ENCODE results near the gene TLE3.

TLE3 gene

DNA sequence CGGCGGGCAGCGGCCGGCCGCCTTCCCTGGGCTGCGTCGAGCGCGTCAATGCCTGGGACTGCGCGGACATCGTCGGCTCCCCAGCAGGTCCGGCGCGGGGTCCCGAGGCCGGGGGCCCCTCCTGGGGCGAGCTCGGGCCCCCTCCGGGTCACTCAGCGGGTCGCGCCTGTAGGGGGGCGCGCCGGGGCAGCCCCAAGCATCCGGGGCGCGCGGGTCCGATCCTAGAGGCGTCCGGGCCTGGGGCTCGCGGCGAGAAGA, 725 bp downstream of the TLE3 start:
- Histone ChIP-seq H3K4me3 (ENCODE audit: insufficient read length, low read depth) (peak overlapping the region; percentile 93), H3K4me1 (ENCODE audit: insufficient read depth, insufficient read length) (peaks cover 23% of the 10 kb centered on the region)

DNA sequence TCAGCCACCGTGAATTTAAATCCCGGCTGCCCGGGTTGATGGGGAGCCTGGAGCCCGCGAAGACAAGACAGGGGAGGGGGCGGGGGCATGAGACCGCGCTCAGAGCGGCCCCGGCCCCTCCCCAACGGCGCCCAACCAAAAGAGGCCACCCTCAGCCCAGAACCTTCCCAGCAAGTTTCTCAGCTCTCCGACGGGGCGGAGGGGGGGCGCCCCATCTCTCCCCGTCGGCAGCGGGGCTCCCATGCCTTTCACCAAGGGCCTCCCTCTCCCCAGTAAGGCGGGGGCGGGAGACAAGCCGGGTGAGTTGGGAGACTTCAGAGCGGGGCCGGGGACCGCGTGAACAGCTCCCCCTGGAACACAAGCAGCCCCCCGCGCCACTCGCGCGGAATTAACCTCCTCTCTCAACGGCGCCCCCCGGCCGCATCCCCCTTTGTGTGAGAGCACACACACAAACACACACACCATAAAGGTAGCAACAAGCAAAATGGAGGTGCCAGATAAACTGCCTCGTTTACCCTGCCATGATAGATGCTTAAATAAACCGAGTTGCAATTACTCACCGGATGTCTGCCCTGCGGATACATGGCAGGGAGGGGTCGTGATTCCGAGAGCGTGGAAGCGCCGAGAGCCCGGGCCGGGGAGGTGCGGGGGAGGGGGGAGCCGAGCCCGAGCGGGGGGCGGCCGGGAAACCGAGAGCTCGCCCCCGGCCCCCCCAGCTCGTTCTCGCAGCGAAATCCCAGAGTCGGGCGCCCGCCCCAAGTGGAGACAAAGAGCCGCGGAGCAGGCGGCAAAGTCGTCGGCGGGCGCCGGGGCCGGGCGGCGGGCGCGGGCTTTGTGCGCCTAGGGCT, 1.3 kb downstream of the TLE3 start:
- peak overlapping the region; percentile 96 for H3K9ac ChIP-seq (ENCODE audit: insufficient read length, low read depth)
- TF ChIP-seq YY1 (IDR thresholded peaks at IDR 0.05; ENCODE audit: insufficient read depth, insufficient read length) (no peak), ZNF274 (IDR thresholded peaks at IDR 0.05; ENCODE audit: low read depth, low read length) (no peak), SUZ12 (IDR thresholded peaks at IDR 0.05; ENCODE audit: extremely low read depth, insufficient read depth, insufficient read length) (no peak)
- H3K4me1 ChIP-seq (ENCODE audit: insufficient read depth, insufficient read length) = peaks cover 23% of the 10 kb centered on the region
- no peaks in the 10 kb centered on the region for H3K9me3 ChIP-seq (ENCODE audit: insufficient read depth, low read length)
- no peaks in the 10 kb centered on the region for H3K27me3 ChIP-seq (ENCODE audit: insufficient read depth, insufficient read length)
- peak overlapping the region; percentile 93 for H3K4me3 ChIP-seq (ENCODE audit: insufficient read length, low read depth)
- no peak for DNase-seq (ENCODE audit: low read depth, low spot score)
- H3K36me3 ChIP-seq (ENCODE audit: insufficient read depth, insufficient read length, low read length) = peaks cover 43% of the 10 kb centered on the region

More for the DNA sequence above, 725 bp downstream of the TLE3 start:
- Histone ChIP-seq H3K9me3 (ENCODE audit: insufficient read depth, low read length) (no peaks in the 10 kb centered on the region), H3K27me3 (ENCODE audit: insufficient read depth, insufficient read length) (no peaks in the 10 kb centered on the region), H3K9ac (ENCODE audit: insufficient read length, low read depth) (peak overlapping the region; percentile 96), H3K36me3 (ENCODE audit: insufficient read depth, insufficient read length, low read length) (peaks cover 37% of the 10 kb centered on the region)
- TF ChIP-seq YY1 (IDR thresholded peaks at IDR 0.05; ENCODE audit: insufficient read depth, insufficient read length) (no peak), ZNF274 (IDR thresholded peaks at IDR 0.05; ENCODE audit: low read depth, low read length) (no peak), SUZ12 (IDR thresholded peaks at IDR 0.05; ENCODE audit: extremely low read depth, insufficient read depth, insufficient read length) (no peak)
- DNase-seq (ENCODE audit: low read depth, low spot score) = no peak

DNA sequence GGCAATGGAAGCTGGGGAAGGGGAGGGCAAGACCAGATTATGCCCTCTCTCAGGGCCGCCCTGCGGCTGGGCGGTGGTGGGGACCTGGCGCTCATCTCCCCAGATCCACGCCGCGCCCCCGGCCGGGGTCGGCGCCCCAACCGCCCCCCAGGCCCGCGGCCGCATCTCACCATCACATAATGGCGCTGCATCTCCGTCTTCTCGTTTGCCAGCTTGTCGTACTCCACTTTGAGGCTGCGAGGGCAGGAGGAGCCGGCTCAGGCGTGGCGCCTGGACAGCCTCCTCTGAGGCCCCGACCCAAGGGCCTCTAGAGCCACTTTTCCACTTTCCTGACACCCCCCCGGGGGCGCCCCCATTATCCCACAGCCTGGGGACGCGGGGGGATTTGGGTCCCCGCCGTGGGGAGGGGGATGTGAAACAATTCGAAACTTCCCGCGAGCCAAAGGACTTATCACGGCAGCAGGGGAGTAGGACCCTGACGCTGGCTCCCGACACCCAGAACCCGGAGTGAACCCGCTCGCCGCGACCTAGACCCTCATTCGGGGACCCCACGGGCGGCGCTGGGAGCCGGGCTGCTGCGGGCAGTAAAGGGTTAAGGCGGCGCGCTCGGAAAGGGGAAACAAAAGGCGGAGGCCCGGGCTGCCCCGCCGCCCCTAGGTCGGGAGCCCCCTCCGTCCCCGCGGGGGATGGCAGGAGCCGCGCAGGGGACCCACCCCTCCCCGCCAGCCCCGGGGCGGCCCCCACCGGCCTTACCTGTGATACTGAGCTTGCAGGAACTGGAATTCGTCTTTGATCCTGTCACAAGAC, 2.1 kb downstream of the TLE3 start:
- peak overlapping the region; percentile 93 for H3K4me3 ChIP-seq (ENCODE audit: insufficient read length, low read depth)
- TF ChIP-seq SUZ12 (IDR thresholded peaks at IDR 0.05; ENCODE audit: extremely low read depth, insufficient read depth, insufficient read length) (no peak), YY1 (IDR thresholded peaks at IDR 0.05; ENCODE audit: insufficient read depth, insufficient read length) (no peak), ZNF274 (IDR thresholded peaks at IDR 0.05; ENCODE audit: low read depth, low read length) (no peak)
- H3K9ac ChIP-seq (ENCODE audit: insufficient read length, low read depth) = peak overlapping the region; percentile 96
- peaks cover 51% of the 10 kb centered on the region for H3K36me3 ChIP-seq (ENCODE audit: insufficient read depth, insufficient read length, low read length)
- H3K27me3 ChIP-seq (ENCODE audit: insufficient read depth, insufficient read length) = no peaks in the 10 kb centered on the region
- no peak for DNase-seq (ENCODE audit: low read depth, low spot score)
- H3K9me3 ChIP-seq (ENCODE audit: insufficient read depth, low read length) = no peaks in the 10 kb centered on the region
- H3K4me1 ChIP-seq (ENCODE audit: insufficient read depth, insufficient read length) = peaks cover 22% of the 10 kb centered on the region

DNA sequence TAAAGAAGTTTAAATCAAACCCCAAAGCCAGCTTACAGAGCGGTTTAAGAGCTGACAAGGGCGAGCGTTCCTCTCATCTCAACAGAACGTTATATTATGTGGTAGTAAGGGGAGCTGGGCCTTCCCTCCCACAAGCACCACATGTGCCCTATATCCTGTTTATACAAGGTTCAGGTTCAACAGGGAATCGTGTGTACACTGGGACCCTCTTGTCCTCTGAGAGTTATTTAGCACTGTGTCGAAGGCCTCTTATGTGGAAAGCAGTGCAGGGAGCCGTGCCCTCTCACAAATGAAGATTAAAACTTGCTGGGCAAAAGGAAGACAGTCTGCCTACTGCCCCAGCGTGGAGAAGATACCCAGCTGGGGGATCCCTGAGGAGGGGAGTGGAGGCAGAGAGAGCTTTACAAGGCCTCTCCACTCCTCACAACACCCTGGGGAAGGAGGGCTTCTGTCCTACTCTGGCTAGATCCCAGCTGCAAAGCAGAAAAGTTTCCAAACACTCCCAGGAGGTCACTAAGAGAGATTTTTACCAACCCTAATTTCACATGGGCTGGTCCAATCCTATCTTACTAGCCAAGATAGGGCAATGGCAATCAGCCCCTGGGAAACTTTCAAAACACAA, 2.9 kb downstream of the TLE3 start:
- H3K9me3 ChIP-seq (ENCODE audit: insufficient read depth, low read length) = no peaks in the 10 kb centered on the region
- peak overlapping the region; percentile 96 for H3K9ac ChIP-seq (ENCODE audit: insufficient read length, low read depth)
- TF ChIP-seq YY1 (IDR thresholded peaks at IDR 0.05; ENCODE audit: insufficient read depth, insufficient read length) = no peak
- no peak for TF ChIP-seq ZNF274 (IDR thresholded peaks at IDR 0.05; ENCODE audit: low read depth, low read length)
- no peak for TF ChIP-seq SUZ12 (IDR thresholded peaks at IDR 0.05; ENCODE audit: extremely low read depth, insufficient read depth, insufficient read length)
- no peak for DNase-seq (ENCODE audit: low read depth, low spot score)
- no peaks in the 10 kb centered on the region for H3K27me3 ChIP-seq (ENCODE audit: insufficient read depth, insufficient read length)
- H3K4me1 ChIP-seq (ENCODE audit: insufficient read depth, insufficient read length) = peaks cover 28% of the 10 kb centered on the region
- H3K4me3 ChIP-seq (ENCODE audit: insufficient read length, low read depth) = peak overlapping the region; percentile 93
- peaks cover 59% of the 10 kb centered on the region for H3K36me3 ChIP-seq (ENCODE audit: insufficient read depth, insufficient read length, low read length)

DNA sequence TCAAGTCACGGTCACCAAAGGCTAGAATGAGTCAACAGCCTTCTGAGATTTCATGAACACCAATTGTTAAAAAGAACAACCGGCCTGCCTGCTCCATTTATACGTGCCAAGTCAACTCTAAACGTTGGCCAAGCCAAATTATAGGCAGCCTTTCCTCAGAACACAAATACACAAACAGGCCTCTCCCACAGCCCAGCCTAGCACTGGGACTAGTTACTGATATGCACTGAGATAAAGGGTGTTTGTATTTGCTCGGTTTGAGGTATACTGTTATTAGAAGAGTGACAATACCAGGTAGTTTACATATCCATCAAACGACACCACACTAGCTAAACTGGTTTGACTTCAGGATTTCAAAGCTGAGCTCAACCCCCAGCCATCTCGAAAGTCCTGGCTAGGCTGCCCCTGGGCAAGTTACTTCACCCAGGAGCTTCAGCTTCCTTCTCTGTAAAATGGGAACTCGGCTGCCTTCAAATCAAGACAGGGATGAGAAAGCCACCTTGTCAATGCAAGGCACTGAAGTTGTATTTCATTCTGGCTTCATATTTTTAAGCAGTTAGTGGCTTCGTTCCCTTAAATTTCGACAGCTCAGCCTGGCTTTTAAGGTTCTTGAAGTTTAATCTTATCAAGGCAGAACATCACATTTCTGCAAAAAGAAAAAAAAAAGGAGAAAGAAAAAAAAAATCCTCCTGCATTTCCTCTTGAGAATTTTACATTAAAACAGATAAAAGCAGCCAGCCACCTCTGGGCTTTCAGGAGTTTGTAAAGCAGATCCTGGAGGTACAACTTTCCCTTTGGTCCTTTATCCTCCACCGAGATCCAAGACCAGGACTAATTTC, 4.0 kb downstream of the TLE3 start:
- TF ChIP-seq SUZ12 (IDR thresholded peaks at IDR 0.05; ENCODE audit: extremely low read depth, insufficient read depth, insufficient read length) (no peak), YY1 (IDR thresholded peaks at IDR 0.05; ENCODE audit: insufficient read depth, insufficient read length) (no peak), ZNF274 (IDR thresholded peaks at IDR 0.05; ENCODE audit: low read depth, low read length) (no peak)
- Histone ChIP-seq H3K36me3 (ENCODE audit: insufficient read depth, insufficient read length, low read length) (peaks cover 69% of the 10 kb centered on the region), H3K4me1 (ENCODE audit: insufficient read depth, insufficient read length) (peaks cover 34% of the 10 kb centered on the region), H3K9ac (ENCODE audit: insufficient read length, low read depth) (peak overlapping the region; percentile 22), H3K27me3 (ENCODE audit: insufficient read depth, insufficient read length) (no peaks in the 10 kb centered on the region), H3K9me3 (ENCODE audit: insufficient read depth, low read length) (no peaks in the 10 kb centered on the region), H3K4me3 (ENCODE audit: insufficient read length, low read depth) (peak overlapping the region; percentile 0)
- DNase-seq (ENCODE audit: low read depth, low spot score) = no peak

DNA sequence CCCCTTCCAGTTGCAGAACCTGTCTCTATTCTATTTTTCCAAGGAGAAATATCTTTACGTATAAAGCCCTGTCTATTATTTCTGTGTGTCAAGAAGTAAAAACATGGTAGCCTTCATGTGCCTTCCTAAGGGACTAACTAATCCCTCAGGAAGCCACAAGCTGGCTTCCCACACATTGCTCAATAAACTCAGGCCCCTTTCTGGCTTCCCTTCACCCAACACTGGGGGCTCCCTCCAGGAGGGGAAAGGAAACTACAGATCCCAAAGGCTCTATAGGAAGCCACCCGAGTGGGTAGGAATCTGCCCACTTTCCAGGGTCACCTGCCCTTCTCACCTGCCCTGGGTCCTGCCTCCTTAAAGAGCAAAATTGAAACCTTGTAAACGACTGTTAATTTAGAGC, 4.6 kb downstream of the TLE3 start:
- Histone ChIP-seq H3K4me3 (ENCODE audit: insufficient read length, low read depth) (no peak overlapping the region), H3K9me3 (ENCODE audit: insufficient read depth, low read length) (no peaks in the 10 kb centered on the region), H3K4me1 (ENCODE audit: insufficient read depth, insufficient read length) (peaks cover 34% of the 10 kb centered on the region), H3K9ac (ENCODE audit: insufficient read length, low read depth) (no peak overlapping the region), H3K36me3 (ENCODE audit: insufficient read depth, insufficient read length, low read length) (peaks cover 70% of the 10 kb centered on the region), H3K27me3 (ENCODE audit: insufficient read depth, insufficient read length) (no peaks in the 10 kb centered on the region)
- no peak for DNase-seq (ENCODE audit: low read depth, low spot score)
- TF ChIP-seq SUZ12 (IDR thresholded peaks at IDR 0.05; ENCODE audit: extremely low read depth, insufficient read depth, insufficient read length) = no peak
- no peak for TF ChIP-seq ZNF274 (IDR thresholded peaks at IDR 0.05; ENCODE audit: low read depth, low read length)
- no peak for TF ChIP-seq YY1 (IDR thresholded peaks at IDR 0.05; ENCODE audit: insufficient read depth, insufficient read length)
